Keratinocyte (primary cell): ENCODE results near the gene TYMS. TPM values are rescaled to one million over a fixed set of nuclear protein-coding genes. Genes with fewer than 3 reads are reported as not detected.

Source experiments
- DNase-seq: peaks from one replicate; pipeline ENCODE4 v3.0.0-alpha.2; 2011; ENCODE audit warnings: low read depth, missing footprints, low spot score
- FAIRE-seq: peaks from 2 replicates; lab custom pipeline; 2011; peaks lifted over from hg19 to GRCh38; lab: Jason Lieb, UNC
- H2AFZ ChIP-seq: 2 replicates; pipeline ENCODE4 v1.6.0; 2012; ENCODE audit warnings: low read length, control low read depth, inconsistent platforms; ENCODE audit not compliant: control insufficient read depth
- H3K27ac ChIP-seq: 2 replicates; pipeline ENCODE4 v1.5.1; 2011; ENCODE audit warnings: low read length; ENCODE audit not compliant: control insufficient read depth, insufficient read depth
- H3K27me3 ChIP-seq: 3 replicates; pipeline ENCODE4 v1.6.0; 2011; ENCODE audit warnings: low read length; ENCODE audit not compliant: control insufficient read depth, insufficient read depth; ENCODE audit errors: extremely low read depth
- H3K36me3 ChIP-seq, 2 experiments: 2 replicates in 1 of 2; 3 replicates in 1 of 2; pipeline ENCODE4 v1.5.1; 2011; ENCODE audit warnings: low read length in 2 of 2, mild to moderate bottlenecking in 1 of 2; ENCODE audit not compliant: control insufficient read depth in 2 of 2, insufficient read depth in 2 of 2; ENCODE audit errors: extremely low read depth in 1 of 2
- H3K4me1 ChIP-seq: 3 replicates; pipeline ENCODE4 v1.5.1; 2011; ENCODE audit warnings: low read length; ENCODE audit not compliant: control insufficient read depth, insufficient read depth; ENCODE audit errors: extremely low read depth
- H3K4me2 ChIP-seq: 3 replicates; pipeline ENCODE4 v1.6.0; 2011; ENCODE audit warnings: low read depth, low read length; ENCODE audit not compliant: control insufficient read depth, insufficient read depth; ENCODE audit errors: extremely low read depth
- H3K4me3 ChIP-seq, 3 experiments: fragments of 200-600 bp in 1 of 3; sonication (generic) in 1 of 3; 2 replicates in 2 of 3; 3 replicates in 1 of 3; pipeline ENCODE4 v1.5.1; 2011 to 2016; ENCODE audit warnings: low read length in 3 of 3, mild to moderate bottlenecking in 3 of 3, control low read depth in 2 of 3, inconsistent platforms in 1 of 3, low read depth in 1 of 3, mixed read lengths in 1 of 3, mixed run types in 1 of 3, moderate library complexity in 1 of 3; ENCODE audit not compliant: control insufficient read depth in 2 of 3, insufficient read depth in 2 of 3; ENCODE audit errors: extremely low read depth in 1 of 3
- H3K79me2 ChIP-seq: 2 replicates; pipeline ENCODE4 v1.6.0; 2012; ENCODE audit warnings: low read length; ENCODE audit not compliant: control insufficient read depth, insufficient read depth
- H3K9ac ChIP-seq: 3 replicates; pipeline ENCODE4 v1.6.0; 2011; ENCODE audit warnings: low read length; ENCODE audit not compliant: control insufficient read depth, insufficient read depth; ENCODE audit errors: extremely low read depth
- H3K9me1 ChIP-seq: 3 replicates; pipeline ENCODE4 v1.6.0; 2011; ENCODE audit warnings: low read length; ENCODE audit not compliant: control insufficient read depth, insufficient read depth; ENCODE audit errors: extremely low read depth
- H3K9me3 ChIP-seq: 2 replicates; pipeline ENCODE4 v1.5.1; 2012; ENCODE audit warnings: low read depth, low read length; ENCODE audit not compliant: control insufficient read depth
- H4K20me1 ChIP-seq: 3 replicates; pipeline ENCODE4 v1.6.0; 2011; ENCODE audit warnings: low read length; ENCODE audit not compliant: control insufficient read depth, insufficient read depth; ENCODE audit errors: extremely low read depth
- CTCF ChIP-seq, 3 experiments: IDR thresholded peaks in 1 of 3; conservative IDR thresholded peaks in 1 of 3; optimal IDR thresholded peaks in 1 of 3; 2 replicates in 2 of 3; 3 replicates in 1 of 3; pipeline versions ENCODE3 to v1.5.1; 2011; ENCODE audit warnings: low read length in 3 of 3, mild to moderate bottlenecking in 3 of 3, moderate library complexity in 2 of 3, control low read depth in 1 of 3, inconsistent platforms in 1 of 3; ENCODE audit not compliant: insufficient read depth in 2 of 3; ENCODE audit errors: extremely low read depth in 1 of 3
- EZH2 ChIP-seq: IDR thresholded peaks from one replicate; pipeline ENCODE4 v1.6.1; 2012; ENCODE audit warnings: inconsistent platforms, mild to moderate bottlenecking, low read length, moderate library complexity
- dilution Hi-C: fragments of 300-500 bp; cut with MboI; formaldehyde crosslinking; loops from one replicate; pipeline ENCODE4 v1.7.0; 2020; ENCODE audit warnings: low sequenced_read_pairs; ENCODE audit not compliant: extremely low pct_ligation_motif_present
- polyA plus RNA-seq, 5 experiments: library from polyadenylated mRNA; depleted of rRNA in 3 of 5; stranded (reverse) in 3 of 5; stranded (forward) in 1 of 5; unstranded in 1 of 5; fragments of >200 nt; gene quantifications; 1 replicate in 1 of 5; 2 replicates in 3 of 5; 3 replicates in 1 of 5; pipeline versions ENCODE4 v1.2.1 to v1.2.3, GENCODE V29; 2011 to 2012; ENCODE audit warnings: missing spikeins in 2 of 5, low read depth in 1 of 5, low replicate concordance in 1 of 5

Gene TYMS
- polyA plus RNA-seq, 1 donor (not counting 4 experiments of a cell fraction or from before 2014, with no cell fraction given) = 39.9 TPM

DNA sequence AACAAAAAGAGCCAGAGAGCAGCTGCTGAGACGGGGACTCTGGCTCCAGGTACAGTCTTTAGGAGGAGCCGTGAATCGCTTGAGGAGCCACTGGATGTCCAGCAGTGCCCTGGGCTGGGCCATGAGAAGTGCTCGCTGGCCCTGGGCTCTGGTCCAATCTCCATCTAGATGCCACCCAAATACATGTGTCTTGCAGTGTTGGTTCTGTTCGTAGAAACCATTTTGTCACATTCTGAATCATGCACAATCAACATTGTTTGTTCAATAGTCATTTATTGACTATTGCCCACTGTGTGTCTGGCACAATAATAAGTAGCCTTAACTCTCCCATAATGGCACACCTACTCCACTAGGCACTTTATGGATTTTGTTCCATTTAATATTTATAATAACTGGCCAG is 26.1 kb downstream of the TYMS start:
- H4K20me1 ChIP-seq = no peaks in the 10 kb centered on the region
- no peaks in the 10 kb centered on the region for H3K27me3 ChIP-seq
- H3K9ac ChIP-seq = no peak overlapping the region
- no peak overlapping the region for H3K4me2 ChIP-seq
- no peak overlapping the region for H2AFZ ChIP-seq
- peaks cover 17 to 34% of the 10 kb centered on the region in 2 experiments for H3K36me3 ChIP-seq
- DNase-seq = no peak
- H3K27ac ChIP-seq = no peak overlapping the region
- no peaks in the 10 kb centered on the region for H3K9me3 ChIP-seq
- no peaks in the 10 kb centered on the region for H3K79me2 ChIP-seq
- no peak overlapping the region for H3K4me3 ChIP-seq
- H3K4me1 ChIP-seq = no peaks in the 10 kb centered on the region
- H3K9me1 ChIP-seq = no peaks in the 10 kb centered on the region
- no peak for FAIRE-seq
- dilution Hi-C loops = no loop called here
- TF ChIP-seq CTCF (optimal IDR thresholded peaks at IDR 0.05 in 1 of 3, IDR thresholded peaks at IDR 0.05 in 1 of 3, conservative IDR thresholded peaks at IDR 0.05 in 1 of 3; ENCODE audit: extremely low read depth in 1 of 3, insufficient read depth in 2 of 3, low read length in 3 of 3) (no peak), EZH2 (no peak)

DNA sequence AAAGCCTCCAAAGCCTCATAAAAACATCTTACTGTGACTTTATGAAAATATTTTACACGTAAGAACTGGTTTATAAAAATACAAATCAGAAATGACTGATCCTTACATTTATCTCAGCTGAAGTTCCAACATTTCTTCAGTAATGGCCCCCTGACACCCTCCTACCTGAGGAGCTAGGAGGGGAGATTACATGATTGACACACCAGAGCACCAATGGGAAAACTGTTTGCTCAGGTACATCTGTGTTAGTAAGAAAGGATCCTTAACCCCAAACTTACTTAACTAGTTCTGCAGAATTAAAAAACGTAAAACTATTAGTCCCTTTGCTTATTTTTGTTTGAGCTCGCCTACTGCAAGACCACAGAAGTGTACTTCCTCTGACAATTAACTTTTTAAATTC is 28.0 kb downstream of the TYMS start:
- Histone ChIP-seq H3K27me3 (no peaks in the 10 kb centered on the region), H2AFZ (no peak overlapping the region), H3K9me3 (no peaks in the 10 kb centered on the region), H3K27ac (no peak overlapping the region), H3K79me2 (no peaks in the 10 kb centered on the region), H3K4me1 (no peaks in the 10 kb centered on the region), H3K4me3 (no peak overlapping the region), H3K4me2 (no peak overlapping the region), H4K20me1 (no peaks in the 10 kb centered on the region), H3K36me3 (peaks cover 17 to 30% of the 10 kb centered on the region in 2 experiments), H3K9me1 (no peaks in the 10 kb centered on the region), H3K9ac (no peak overlapping the region)
- FAIRE-seq = no peak
- dilution Hi-C loops = no loop called here
- TF ChIP-seq EZH2 (no peak), CTCF (optimal IDR thresholded peaks at IDR 0.05 in 1 of 3, IDR thresholded peaks at IDR 0.05 in 1 of 3, conservative IDR thresholded peaks at IDR 0.05 in 1 of 3; ENCODE audit: extremely low read depth in 1 of 3, insufficient read depth in 2 of 3, low read length in 3 of 3) (no peak)
- DNase-seq = no peak
